ENCODE measurements around the gene BSND.

DNA sequence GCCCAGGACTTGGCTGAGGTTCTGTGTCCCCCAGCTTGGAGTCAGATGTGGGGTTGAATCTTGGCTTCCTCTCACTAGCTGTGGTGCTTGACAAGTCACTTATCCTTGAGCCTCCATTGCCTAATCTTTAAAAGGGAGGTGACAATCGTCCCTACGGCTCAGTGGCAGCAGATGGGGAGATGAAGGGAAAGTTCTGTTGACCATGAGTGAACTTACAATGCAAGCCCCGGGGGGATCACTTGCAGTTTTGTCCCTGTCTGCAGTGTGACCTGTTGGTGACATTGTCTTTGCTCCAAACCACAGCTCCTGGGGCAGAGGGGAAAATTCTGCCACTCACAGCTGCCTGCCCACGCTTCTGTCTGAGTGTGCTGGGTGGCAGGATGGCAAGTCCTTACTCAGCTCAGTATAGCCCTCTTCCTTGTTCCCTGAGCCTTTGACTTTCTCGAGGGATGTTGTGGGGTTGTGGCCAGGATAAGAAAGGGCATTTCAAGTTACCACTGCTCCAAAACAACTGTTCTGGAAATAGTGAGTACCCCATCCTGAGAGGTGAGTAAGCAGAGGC lies 42.3 kb downstream of the BSND start:
- TF ChIP-seq, protein P1, sequence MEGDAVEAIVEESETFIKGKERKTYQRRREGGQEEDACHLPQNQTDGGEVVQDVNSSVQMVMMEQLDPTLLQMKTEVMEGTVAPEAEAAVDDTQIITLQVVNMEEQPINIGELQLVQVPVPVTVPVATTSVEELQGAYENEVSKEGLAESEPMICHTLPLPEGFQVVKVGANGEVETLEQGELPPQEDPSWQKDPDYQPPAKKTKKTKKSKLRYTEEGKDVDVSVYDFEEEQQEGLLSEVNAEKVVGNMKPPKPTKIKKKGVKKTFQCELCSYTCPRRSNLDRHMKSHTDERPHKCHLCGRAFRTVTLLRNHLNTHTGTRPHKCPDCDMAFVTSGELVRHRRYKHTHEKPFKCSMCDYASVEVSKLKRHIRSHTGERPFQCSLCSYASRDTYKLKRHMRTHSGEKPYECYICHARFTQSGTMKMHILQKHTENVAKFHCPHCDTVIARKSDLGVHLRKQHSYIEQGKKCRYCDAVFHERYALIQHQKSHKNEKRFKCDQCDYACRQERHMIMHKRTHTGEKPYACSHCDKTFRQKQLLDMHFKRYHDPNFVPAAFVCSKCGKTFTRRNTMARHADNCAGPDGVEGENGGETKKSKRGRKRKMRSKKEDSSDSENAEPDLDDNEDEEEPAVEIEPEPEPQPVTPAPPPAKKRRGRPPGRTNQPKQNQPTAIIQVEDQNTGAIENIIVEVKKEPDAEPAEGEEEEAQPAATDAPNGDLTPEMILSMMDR (IDR thresholded peaks at IDR 0.05): no peak
- TF ChIP-seq POLR2A (IDR thresholded peaks at IDR 0.05): no peak
